Right cardiac atrium (tissue), 5 donors: ENCODE measurements around the gene TFG. TPM values are rescaled to one million over a fixed set of nuclear protein-coding genes. Genes with fewer than 3 reads are reported as not detected.

Experiments used
- ATAC-seq, 2 donors: fragments of 200-7000 bp; cut with Tn5 transposase; one replicate each; pipeline versions ENCODE4 v1.8.0 to v1.9.1; 2020; ENCODE audit warnings: moderate library complexity in 2 of 2, mild to moderate bottlenecking in 1 of 2
- DNase-seq, 3 donors: peaks; one replicate each; pipeline ENCODE4 v3.0.0-alpha.2; 2020
- H3K27ac ChIP-seq: one replicate; pipeline ENCODE4 v1.5.1; 2013; ENCODE audit warnings: mild to moderate bottlenecking, low read length, control low read depth, moderate library complexity
- H3K27me3 ChIP-seq: one replicate; pipeline ENCODE4 v1.6.1; 2013; ENCODE audit not compliant: control insufficient read depth, insufficient read depth
- H3K4me1 ChIP-seq: one replicate; pipeline ENCODE4 v1.6.1; 2013; ENCODE audit warnings: low read length; ENCODE audit not compliant: control insufficient read depth, insufficient read depth
- H3K4me3 ChIP-seq: one replicate; pipeline ENCODE4 v1.5.1; 2013; ENCODE audit warnings: low read length, control low read depth
- H3K9me3 ChIP-seq: one replicate; pipeline ENCODE4 v1.6.1; 2013; ENCODE audit warnings: low read length; ENCODE audit not compliant: control insufficient read depth
- WGBS: extraction: QIAGEN DNeasy Blood & Tissue Kit; methylation state at CpG from one replicate; pipeline ENCODE4 v1.1.7; 2013; 5-methylcytosine and 5-hydroxymethylcytosine counted together
- intact Hi-C, 4 donors: fragments of 100-400 bp; cut with DNase I; formaldehyde crosslinking; loops; one replicate each; pipeline versions ENCODE4 v1.11.0 to v1.14.0; 2022 to 2023
- polyA plus RNA-seq: library from polyadenylated mRNA; stranded (reverse); fragments of 200-250 nt; gene quantifications from one replicate; pipeline ENCODE4 v1.2.3, GENCODE V29; 2013
- total RNA-seq, 4 donors: library from RNA; stranded (reverse); fragmentation: NEBNext Ultra II Directional; extraction: Animal tissue kit (Norgen Biotek cat#: 25700); gene quantifications; one replicate each; pipeline ENCODE4 v1.2.1, GENCODE V29; 2021
- donor health status: healthy with polysubstance abuse.
- donor health status: DM: no; HTN: yes; CAD: no.
- donor health status: DM: no; HTN: no; CAD: no.
- donor health status: DM: no; HTN: yes; CAD: no; lungs with severe emphysema.
- donor health status: DM: yes; HTN: yes; CAD: no.

TFG gene
- total and polyA plus RNA-seq, 5 donors = 81.6 to 98.6 (median 89.0) TPM

DNA sequence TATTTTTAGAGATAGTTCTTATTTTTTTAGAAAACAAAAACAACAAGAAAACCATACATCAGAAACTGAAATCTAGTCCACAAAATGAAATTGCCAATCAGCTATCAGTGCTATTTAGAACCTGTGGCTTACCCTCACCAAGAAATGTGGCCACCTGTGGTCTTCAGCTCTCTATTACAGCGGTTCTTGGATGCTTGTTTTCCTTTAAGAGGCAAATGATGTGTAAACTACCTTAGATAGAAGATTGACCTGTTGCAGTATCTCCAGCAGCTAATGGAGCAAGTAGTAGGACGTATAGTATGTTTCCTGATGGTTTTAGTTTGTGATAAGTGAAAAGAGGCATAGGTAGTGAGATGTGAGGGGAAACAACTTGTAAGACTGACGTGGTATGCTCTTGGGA is 21.2 kb downstream of the TFG start:
- H3K27me3 ChIP-seq = no peaks in the 10 kb centered on the region
- H3K4me1 ChIP-seq = no peaks in the 10 kb centered on the region
- DNase-seq (no peak), ATAC-seq (peak in 1 of 2 donors; percentile 39)
- H3K4me3 ChIP-seq = no peak overlapping the region
- intact Hi-C loops = no loop called here
- 57% methylated on average over 3 of the region's 3 CpGs for WGBS
- no peaks in the 10 kb centered on the region for H3K9me3 ChIP-seq
- no peak overlapping the region for H3K27ac ChIP-seq

DNA sequence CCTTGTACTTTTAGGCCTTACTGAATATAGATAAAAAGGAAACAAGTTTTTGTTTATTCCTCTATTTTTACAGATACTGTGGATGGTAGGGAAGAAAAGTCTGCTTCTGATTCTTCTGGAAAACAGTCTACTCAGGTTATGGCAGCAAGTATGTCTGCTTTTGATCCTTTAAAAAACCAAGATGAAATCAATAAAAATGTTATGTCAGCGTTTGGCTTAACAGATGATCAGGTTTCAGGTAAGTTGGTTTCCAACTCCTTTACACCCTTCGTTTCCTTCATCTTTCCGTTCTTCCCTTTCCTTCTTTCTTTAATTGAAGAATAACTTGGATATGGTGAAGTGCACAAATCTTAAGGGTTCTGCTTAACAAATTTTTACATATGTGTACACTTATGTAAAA is 23.1 kb downstream of the TFG start:
- H3K4me3 ChIP-seq = no peak overlapping the region

GRCh38 chr3:100737334-100737733 is 28.0 kb downstream of the TFG start:
- no peaks in the 10 kb centered on the region for H3K27me3 ChIP-seq
- 29% methylated on average over 2 of the region's 2 CpGs for WGBS
- no peaks in the 10 kb centered on the region for H3K9me3 ChIP-seq
- H3K4me3 ChIP-seq = no peak overlapping the region
- intact Hi-C loops = no loop called here
- DNase-seq (no peak), ATAC-seq (peak in 1 of 2 donors; percentile 43)
- H3K4me1 ChIP-seq = peaks cover 1% of the 10 kb centered on the region
- no peak overlapping the region for H3K27ac ChIP-seq

More for the DNA sequence above, 23.1 kb downstream of the TFG start:
- no peak overlapping the region for H3K27ac ChIP-seq
- no peaks in the 10 kb centered on the region for H3K4me1 ChIP-seq
- DNase-seq (no peak), ATAC-seq (no peak)
- intact Hi-C loops = no loop called here
- H3K9me3 ChIP-seq = no peaks in the 10 kb centered on the region
- no peaks in the 10 kb centered on the region for H3K27me3 ChIP-seq
- WGBS = 92% methylated on average over 3 of the region's 3 CpGs

DNA sequence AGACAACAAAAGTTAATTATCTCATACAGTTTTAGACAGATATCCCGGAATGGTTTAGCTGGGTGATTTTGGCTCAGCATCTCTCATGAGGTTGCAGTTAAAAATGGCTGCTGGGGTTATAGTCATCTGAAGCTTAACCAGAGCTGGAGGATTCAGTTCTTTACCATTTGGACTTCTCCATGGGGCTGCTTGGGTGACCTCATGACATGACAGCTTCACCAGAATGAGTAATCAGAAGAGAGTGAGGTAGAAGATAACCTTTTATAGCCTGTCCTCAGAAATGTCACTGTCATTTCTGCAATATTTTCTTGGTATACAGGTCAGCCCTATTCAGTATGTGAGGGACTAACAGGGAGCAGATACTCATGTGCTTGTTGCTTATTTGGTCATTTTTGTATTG is 30.9 kb downstream of the TFG start:
- WGBS = 80% methylated on average over 1 of the region's 1 CpG
- Histone ChIP-seq H3K27me3 (no peaks in the 10 kb centered on the region), H3K9me3 (no peaks in the 10 kb centered on the region), H3K4me3 (no peak overlapping the region), H3K4me1 (peaks cover 1% of the 10 kb centered on the region), H3K27ac (no peak overlapping the region)
- no peak for DNase-seq
- intact Hi-C loops = no loop called here
- ATAC-seq = no peak

DNA sequence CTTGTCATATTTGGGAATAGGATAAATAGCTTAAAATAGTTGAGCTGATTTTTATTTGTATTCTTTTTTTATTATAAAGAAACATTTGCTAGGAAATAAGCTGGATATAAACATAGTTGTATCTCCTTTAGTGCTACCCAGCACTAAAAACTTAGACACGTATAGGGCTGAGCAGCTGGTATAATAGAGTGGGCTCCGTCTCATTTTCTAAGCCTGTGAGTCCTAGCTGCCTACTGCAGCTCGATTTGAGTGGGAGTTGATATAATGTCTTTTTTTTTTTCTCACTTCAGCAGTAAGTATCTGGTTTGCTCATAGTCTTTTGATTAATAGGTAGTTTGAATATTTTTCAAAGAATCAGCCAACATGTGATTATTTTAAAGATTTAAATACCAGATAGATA is 34.2 kb downstream of the TFG start:
- Histone ChIP-seq H3K27ac (no peak overlapping the region), H3K27me3 (no peaks in the 10 kb centered on the region), H3K9me3 (no peaks in the 10 kb centered on the region), H3K4me1 (peaks cover 1% of the 10 kb centered on the region), H3K4me3 (no peak overlapping the region)
- intact Hi-C loops = no loop called here
- DNase-seq = no peak
- 83% methylated on average over 3 of the region's 3 CpGs for WGBS
- ATAC-seq = no peak

DNA sequence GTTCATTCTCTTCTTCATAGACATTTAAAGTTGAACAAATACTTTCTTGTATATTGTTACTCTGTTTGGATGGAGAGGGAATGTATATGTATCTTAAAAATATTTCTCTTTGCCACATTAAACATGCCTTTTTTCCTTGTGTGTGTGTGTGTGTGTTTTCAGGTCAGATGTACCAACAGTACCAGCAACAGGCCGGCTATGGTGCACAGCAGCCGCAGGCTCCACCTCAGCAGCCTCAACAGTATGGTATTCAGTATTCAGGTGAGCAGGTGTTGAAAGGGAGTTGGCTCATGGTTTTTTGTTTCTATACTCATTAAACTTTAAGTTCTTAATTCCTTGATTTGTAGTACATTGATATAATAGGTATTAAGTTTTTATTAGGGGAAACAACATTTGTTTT is 35.4 kb downstream of the TFG start:
- H3K9me3 ChIP-seq = no peaks in the 10 kb centered on the region
- peaks cover 1% of the 10 kb centered on the region for H3K4me1 ChIP-seq
- H3K27ac ChIP-seq = peak overlapping the region; percentile 45
- no peaks in the 10 kb centered on the region for H3K27me3 ChIP-seq
- intact Hi-C loops = no loop called here
- DNase-seq (no peak), ATAC-seq (no peak)
- 92% methylated on average over 2 of the region's 2 CpGs for WGBS
- H3K4me3 ChIP-seq = no peak overlapping the region

- no peak for DNase-seq
- no peak for ATAC-seq
- H3K9me3 ChIP-seq = no peaks in the 10 kb centered on the region
- intact Hi-C loops = no loop called here
- no peaks in the 10 kb centered on the region for H3K4me1 ChIP-seq
- no peak overlapping the region for H3K4me3 ChIP-seq
- no peak overlapping the region for H3K27ac ChIP-seq
- no peaks in the 10 kb centered on the region for H3K27me3 ChIP-seq
Observed at GRCh38 chr3:100745617-100746016, 36.3 kb downstream of the TFG start.

DNA sequence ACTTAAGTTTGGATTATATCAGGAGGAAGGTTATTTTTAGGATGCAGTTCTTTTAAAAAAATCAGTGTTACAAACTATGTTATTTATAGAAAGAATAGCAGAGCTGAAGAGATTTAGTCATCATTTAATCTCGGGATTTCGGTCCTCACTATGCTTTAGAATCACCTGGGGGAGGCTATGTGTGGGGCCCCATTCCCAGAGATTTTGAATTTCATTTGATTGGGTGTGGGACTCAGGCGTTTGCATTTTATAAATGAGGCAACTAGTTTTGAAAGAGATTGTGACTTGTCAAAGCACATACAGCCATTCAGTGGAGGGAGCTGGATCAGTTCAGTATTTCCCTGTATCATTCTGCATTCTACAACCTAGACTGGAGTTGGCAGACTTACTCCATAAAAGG is 36.8 kb downstream of the TFG start:
- H3K27me3 ChIP-seq = no peaks in the 10 kb centered on the region
- H3K4me1 ChIP-seq = no peaks in the 10 kb centered on the region
- H3K9me3 ChIP-seq = no peaks in the 10 kb centered on the region
- DNase-seq (no peak), ATAC-seq (no peak)
- intact Hi-C loops = no loop called here
- H3K27ac ChIP-seq = no peak overlapping the region
- WGBS = 54% methylated on average over 3 of the region's 3 CpGs
- no peak overlapping the region for H3K4me3 ChIP-seq

GRCh38 chr3:100748220-100748619 is 38.9 kb downstream of the TFG start:
- H3K9me3 ChIP-seq = no peaks in the 10 kb centered on the region
- DNase-seq (no peak), ATAC-seq (no peak)
- H3K4me1 ChIP-seq = no peaks in the 10 kb centered on the region
- WGBS = 96% methylated on average over 6 of the region's 6 CpGs
- no peak overlapping the region for H3K4me3 ChIP-seq
- intact Hi-C loops = no loop called here
- H3K27me3 ChIP-seq = no peaks in the 10 kb centered on the region
- no peak overlapping the region for H3K27ac ChIP-seq

DNA sequence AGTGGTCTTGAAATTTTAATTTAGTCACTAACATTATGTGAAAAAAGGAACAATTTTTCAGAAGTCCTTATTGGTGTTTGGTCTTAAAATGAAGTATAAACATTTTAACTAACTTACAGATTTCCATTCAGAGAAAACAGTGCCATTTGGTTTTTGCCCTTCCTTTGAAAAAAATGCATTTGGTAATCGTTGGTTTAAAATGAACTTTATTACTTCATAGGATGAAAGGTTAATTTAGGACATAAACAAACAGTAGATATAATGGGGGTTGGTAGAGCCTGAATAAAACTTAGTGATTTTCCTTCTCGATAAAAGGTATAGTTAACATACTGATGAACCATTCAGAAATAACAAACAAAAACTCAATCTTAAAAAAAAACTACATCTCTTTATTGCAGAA is 39.7 kb downstream of the TFG start:
- 65% methylated on average over 2 of the region's 2 CpGs for WGBS
- DNase-seq (no peak), ATAC-seq (no peak)
- H3K9me3 ChIP-seq = no peaks in the 10 kb centered on the region
- no peaks in the 10 kb centered on the region for H3K27me3 ChIP-seq
- intact Hi-C loops = no loop called here
- H3K27ac ChIP-seq = no peak overlapping the region
- H3K4me1 ChIP-seq = no peaks in the 10 kb centered on the region
- H3K4me3 ChIP-seq = no peak overlapping the region

DNA sequence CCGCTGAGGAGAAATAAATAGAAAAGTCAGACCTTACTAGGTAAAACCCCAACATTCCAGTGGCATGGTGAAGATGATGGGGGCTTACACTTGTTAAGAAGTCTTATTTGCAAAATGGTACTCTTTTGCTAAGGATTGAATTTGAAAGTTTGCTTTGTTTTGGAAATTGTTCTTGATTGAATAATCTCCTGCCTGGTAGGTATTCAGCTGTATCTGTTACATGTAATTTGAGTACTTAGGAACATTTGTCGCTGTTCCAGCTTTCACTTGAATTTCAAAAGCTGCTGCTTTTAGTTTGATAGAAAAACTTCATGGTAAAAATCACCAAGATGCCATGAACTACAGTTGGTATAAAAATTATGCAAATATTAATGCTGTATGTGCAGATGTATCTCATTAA is 44.6 kb downstream of the TFG start:
- Histone ChIP-seq H3K4me1 (no peaks in the 10 kb centered on the region), H3K27me3 (no peaks in the 10 kb centered on the region), H3K4me3 (no peak overlapping the region), H3K9me3 (no peaks in the 10 kb centered on the region), H3K27ac (no peak overlapping the region)
- 84% methylated on average over 2 of the region's 2 CpGs for WGBS
- intact Hi-C loops = no loop called here
- ATAC-seq (no peak), DNase-seq (no peak)

GRCh38 chr3:100754563-100755334 is 45.5 kb downstream of the TFG start:
- WGBS = 71% methylated on average over 3 of the region's 3 CpGs
- Histone ChIP-seq H3K27ac (no peak overlapping the region), H3K9me3 (no peaks in the 10 kb centered on the region), H3K4me3 (no peak overlapping the region), H3K27me3 (no peaks in the 10 kb centered on the region), H3K4me1 (peaks cover 3% of the 10 kb centered on the region)
- ATAC-seq = peak; percentile 47 to 49
- intact Hi-C loops = no loop called here
- DNase-seq = no peak
